OCI-LY1 (cell line): Measurements from ENCODE around the gene RAPH1.

ENCODE experiments used
- EZH2 ChIP-seq: fragments of 200-600 bp; sonication (generic), shearing (Covaris generic); IDR thresholded peaks from 2 replicates; pipeline ENCODE4 v1.8.0; 2017; ENCODE audit warnings: borderline replicate concordance, mixed run types, mild to moderate bottlenecking, antibody characterized with exemption, low read length, moderate library complexity, mixed read lengths
- TF ChIP-seq, protein P1 (sequence below): fragments of 200-600 bp; sonication (generic), shearing (Covaris generic); IDR thresholded peaks from 2 replicates; pipeline ENCODE4 v1.5.1; 2017; ENCODE audit warnings: mild to moderate bottlenecking, antibody characterized with exemption, low read length, moderate library complexity, mixed read lengths

DNA sequence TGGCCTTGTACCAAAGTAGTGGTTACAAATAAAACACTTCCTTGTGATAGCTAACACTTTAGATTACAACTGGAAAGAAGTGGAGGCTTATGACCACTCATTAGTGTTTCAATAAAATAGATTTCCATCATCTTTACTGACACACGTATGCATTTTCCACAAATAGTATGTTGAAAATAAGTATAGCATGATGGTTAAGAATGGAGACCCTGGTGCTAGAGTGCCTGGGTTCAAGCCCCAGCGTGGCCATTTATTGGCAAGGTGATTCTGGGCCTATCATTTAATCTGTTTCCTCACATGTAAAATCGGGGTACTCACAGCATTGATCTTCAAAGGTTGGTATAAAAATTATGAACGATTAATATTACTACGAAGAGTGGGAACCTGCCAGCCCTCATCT lies 54.5 kb downstream of the RAPH1 start:
- TF ChIP-seq, protein P1, sequence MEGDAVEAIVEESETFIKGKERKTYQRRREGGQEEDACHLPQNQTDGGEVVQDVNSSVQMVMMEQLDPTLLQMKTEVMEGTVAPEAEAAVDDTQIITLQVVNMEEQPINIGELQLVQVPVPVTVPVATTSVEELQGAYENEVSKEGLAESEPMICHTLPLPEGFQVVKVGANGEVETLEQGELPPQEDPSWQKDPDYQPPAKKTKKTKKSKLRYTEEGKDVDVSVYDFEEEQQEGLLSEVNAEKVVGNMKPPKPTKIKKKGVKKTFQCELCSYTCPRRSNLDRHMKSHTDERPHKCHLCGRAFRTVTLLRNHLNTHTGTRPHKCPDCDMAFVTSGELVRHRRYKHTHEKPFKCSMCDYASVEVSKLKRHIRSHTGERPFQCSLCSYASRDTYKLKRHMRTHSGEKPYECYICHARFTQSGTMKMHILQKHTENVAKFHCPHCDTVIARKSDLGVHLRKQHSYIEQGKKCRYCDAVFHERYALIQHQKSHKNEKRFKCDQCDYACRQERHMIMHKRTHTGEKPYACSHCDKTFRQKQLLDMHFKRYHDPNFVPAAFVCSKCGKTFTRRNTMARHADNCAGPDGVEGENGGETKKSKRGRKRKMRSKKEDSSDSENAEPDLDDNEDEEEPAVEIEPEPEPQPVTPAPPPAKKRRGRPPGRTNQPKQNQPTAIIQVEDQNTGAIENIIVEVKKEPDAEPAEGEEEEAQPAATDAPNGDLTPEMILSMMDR = no peak
- no peak for TF ChIP-seq EZH2
